Astrocyte (in vitro differentiated cells and primary cell): Measurements from ENCODE around the gene CPED1. TPM values are rescaled to one million over a fixed set of nuclear protein-coding genes. Genes with fewer than 3 reads are reported as not detected.
A peak's percentile ranks its signal among the peaks of the same experiment; 100 is the strongest.

Source experiments
- DNase-seq: peaks from one replicate; pipeline ENCODE4 v3.0.0-alpha.2; 2010; ENCODE audit warnings: low read depth
- FAIRE-seq: peaks from 2 replicates; lab custom pipeline; 2011; peaks lifted over from hg19 to GRCh38; lab: Jason Lieb, UNC
- H2AFZ ChIP-seq: 2 replicates; pipeline ENCODE4 v1.6.0; 2012; ENCODE audit warnings: low read depth, low read length, inconsistent platforms
- H3K27ac ChIP-seq: 2 replicates; pipeline ENCODE4 v1.5.1; 2011; ENCODE audit warnings: low read depth, low read length, inconsistent platforms
- H3K27me3 ChIP-seq: 2 replicates; pipeline ENCODE4 v1.6.0; 2011; ENCODE audit warnings: low read length, inconsistent platforms; ENCODE audit not compliant: insufficient read depth
- H3K36me3 ChIP-seq: 2 replicates; pipeline ENCODE4 v1.5.1; 2011; ENCODE audit warnings: low read length, inconsistent platforms; ENCODE audit not compliant: insufficient read depth
- H3K4me1 ChIP-seq: 2 replicates; pipeline ENCODE4 v1.5.1; 2011; ENCODE audit warnings: low read length, inconsistent platforms; ENCODE audit not compliant: insufficient read depth
- H3K4me2 ChIP-seq: 2 replicates; pipeline ENCODE4 v1.6.0; 2012; ENCODE audit warnings: low read length, inconsistent platforms
- H3K4me3 ChIP-seq: 2 replicates; pipeline ENCODE4 v1.5.1; 2011; ENCODE audit warnings: low read depth, mild to moderate bottlenecking, low read length, inconsistent platforms; ENCODE audit not compliant: insufficient read depth
- H3K79me2 ChIP-seq: 2 replicates; pipeline ENCODE4 v1.6.0; 2012; ENCODE audit warnings: mild to moderate bottlenecking, low read length, inconsistent platforms; ENCODE audit not compliant: insufficient read depth
- H3K9ac ChIP-seq: 2 replicates; pipeline ENCODE4 v1.6.0; 2012; ENCODE audit warnings: mild to moderate bottlenecking, low read length, inconsistent platforms
- H3K9me3 ChIP-seq: 2 replicates; pipeline ENCODE4 v1.5.1; 2012; ENCODE audit warnings: low read depth, mild to moderate bottlenecking, low read length, inconsistent platforms; ENCODE audit not compliant: insufficient read depth
- H4K20me1 ChIP-seq: 2 replicates; pipeline ENCODE4 v1.6.0; 2012; ENCODE audit warnings: low read length, inconsistent platforms; ENCODE audit not compliant: insufficient read depth
- H3K27ac Mint-ChIP-seq: one replicate; pipeline ENCODE4 v1.8.0; 2021; ENCODE audit warnings: mild to moderate bottlenecking, mixed read lengths; ENCODE audit not compliant: unreplicated experiment
- H3K27me3 Mint-ChIP-seq: one replicate; pipeline ENCODE4 v1.8.0; 2021; ENCODE audit warnings: low read depth, mixed read lengths; ENCODE audit not compliant: unreplicated experiment
- H3K36me3 Mint-ChIP-seq: one replicate; pipeline ENCODE4 v1.8.0; 2021; ENCODE audit warnings: low read depth, mixed read lengths; ENCODE audit not compliant: unreplicated experiment
- H3K4me1 Mint-ChIP-seq: one replicate; pipeline ENCODE4 v1.8.0; 2021; ENCODE audit warnings: low read depth, mixed read lengths; ENCODE audit not compliant: unreplicated experiment
- H3K4me3 Mint-ChIP-seq: one replicate; pipeline ENCODE4 v1.8.0; 2021; ENCODE audit warnings: mild to moderate bottlenecking, moderate library complexity, mixed read lengths; ENCODE audit not compliant: unreplicated experiment
- H3K9me3 Mint-ChIP-seq: one replicate; pipeline ENCODE4 v1.8.0; 2021; ENCODE audit warnings: mild to moderate bottlenecking, mixed read lengths; ENCODE audit not compliant: unreplicated experiment
- CTCF ChIP-seq: IDR thresholded peaks from 2 replicates; pipeline ENCODE4 v1.5.1; 2011; ENCODE audit warnings: low read depth, mild to moderate bottlenecking, inconsistent platforms, low read length, moderate library complexity; ENCODE audit not compliant: insufficient read depth
- EZH2 ChIP-seq: IDR thresholded peaks from 2 replicates; pipeline ENCODE4 v1.6.1; 2012; ENCODE audit warnings: mild to moderate bottlenecking, low read length, inconsistent platforms; ENCODE audit not compliant: insufficient read depth
- total RNA-seq: library from RNA; stranded (reverse); gene quantifications from 2 replicates; pipeline ENCODE4 v1.2.1, GENCODE V29; 2021

The CPED1 gene
- total RNA-seq, 1 donor from 2014 or later: 6.1 TPM

GRCh38 chr7:121005996-121006584 is 17.6 kb downstream of the CPED1 start:
- H3K36me3 Mint-ChIP-seq: no peaks in the 10 kb centered on the region
- H3K27me3 Mint-ChIP-seq: no peaks in the 10 kb centered on the region
- Histone ChIP-seq H3K27ac (no peak overlapping the region), H3K4me3 (no peak overlapping the region), H3K79me2 (no peaks in the 10 kb centered on the region), H3K9ac (no peak overlapping the region), H2AFZ (no peak overlapping the region), H3K36me3 (no peaks in the 10 kb centered on the region), H3K27me3 (no peaks in the 10 kb centered on the region), H3K4me2 (peak overlapping the region; percentile 35), H3K4me1 (peaks cover 13% of the 10 kb centered on the region), H4K20me1 (no peaks in the 10 kb centered on the region), H3K9me3 (no peaks in the 10 kb centered on the region)
- no peak overlapping the region for H3K4me3 Mint-ChIP-seq
- H3K27ac Mint-ChIP-seq: peak overlapping the region; percentile 76
- peaks cover 36% of the 10 kb centered on the region for H3K4me1 Mint-ChIP-seq
- FAIRE-seq (no peak), DNase-seq (no peak)
- H3K9me3 Mint-ChIP-seq: no peaks in the 10 kb centered on the region
- no peak for TF ChIP-seq EZH2
- TF ChIP-seq CTCF: no peak

- no peak overlapping the region for H3K27ac ChIP-seq
- H3K79me2 ChIP-seq: no peaks in the 10 kb centered on the region
- FAIRE-seq (no peak), DNase-seq (no peak)
- peak overlapping the region; percentile 83 for H3K27ac Mint-ChIP-seq
- no peak overlapping the region for H3K9ac ChIP-seq
- no peaks in the 10 kb centered on the region for H3K36me3 ChIP-seq
- peaks cover 13% of the 10 kb centered on the region for H3K4me1 ChIP-seq
- no peaks in the 10 kb centered on the region for H3K9me3 ChIP-seq
- no peaks in the 10 kb centered on the region for H3K36me3 Mint-ChIP-seq
- H3K4me3 Mint-ChIP-seq: no peak overlapping the region
- H2AFZ ChIP-seq: no peak overlapping the region
- H3K27me3 Mint-ChIP-seq: no peaks in the 10 kb centered on the region
- H3K4me1 Mint-ChIP-seq: peaks cover 34% of the 10 kb centered on the region
- no peaks in the 10 kb centered on the region for H4K20me1 ChIP-seq
- H3K9me3 Mint-ChIP-seq: no peaks in the 10 kb centered on the region
- TF ChIP-seq EZH2: no peak
- TF ChIP-seq CTCF: no peak
- no peak overlapping the region for H3K4me3 ChIP-seq
- no peaks in the 10 kb centered on the region for H3K27me3 ChIP-seq
- H3K4me2 ChIP-seq: peak overlapping the region; percentile 35
Measured at GRCh38 chr7:121006711-121007315, 18.3 kb downstream of the CPED1 start.

- FAIRE-seq: no peak
Measured at GRCh38 chr7:121008816-121009215, 20.3 kb downstream of the CPED1 start.

More at GRCh38 chr7:121008816-121009215, 20.3 kb downstream of the CPED1 start:
- H4K20me1 ChIP-seq: no peaks in the 10 kb centered on the region
- no peak overlapping the region for H3K4me2 ChIP-seq
- H3K27me3 ChIP-seq: no peaks in the 10 kb centered on the region
- H3K9ac ChIP-seq: no peak overlapping the region
- no peaks in the 10 kb centered on the region for H3K36me3 ChIP-seq
- TF ChIP-seq EZH2: no peak
- no peak for TF ChIP-seq CTCF
- Mint-ChIP-seq H3K4me1 (peaks cover 21% of the 10 kb centered on the region), H3K9me3 (no peaks in the 10 kb centered on the region), H3K36me3 (no peaks in the 10 kb centered on the region), H3K27me3 (no peaks in the 10 kb centered on the region), H3K4me3 (no peak overlapping the region), H3K27ac (no peak overlapping the region)
- H3K27ac ChIP-seq: no peak overlapping the region
- no peak overlapping the region for H3K4me3 ChIP-seq
- H3K79me2 ChIP-seq: no peaks in the 10 kb centered on the region
- no peak overlapping the region for H2AFZ ChIP-seq
- H3K9me3 ChIP-seq: no peaks in the 10 kb centered on the region
- DNase-seq: no peak
- H3K4me1 ChIP-seq: peaks cover 4% of the 10 kb centered on the region
